IPS-15b (cell line): ENCODE measurements around the gene RAI1.

ENCODE experiments used
- H3K27me3 ChIP-seq: one replicate; pipeline ENCODE4 v1.6.1; 2013; ENCODE audit warnings: low read length; ENCODE audit not compliant: control insufficient read depth, insufficient read depth
- H3K36me3 ChIP-seq: one replicate; pipeline ENCODE4 v1.6.1; 2013; ENCODE audit warnings: low read length; ENCODE audit not compliant: control insufficient read depth, insufficient read depth
- H3K4me1 ChIP-seq: one replicate; pipeline ENCODE4 v1.6.1; 2013; ENCODE audit warnings: mild to moderate bottlenecking, low read length; ENCODE audit not compliant: control insufficient read depth, insufficient read depth
- H3K4me3 ChIP-seq: one replicate; pipeline ENCODE4 v1.5.1; 2013; ENCODE audit warnings: low read depth, low read length
- H3K9ac ChIP-seq: one replicate; pipeline ENCODE4 v1.6.1; 2013; ENCODE audit warnings: low read depth, mild to moderate bottlenecking, low read length
- H3K9me3 ChIP-seq: one replicate; pipeline ENCODE4 v1.6.1; 2013; ENCODE audit warnings: mild to moderate bottlenecking, low read length; ENCODE audit not compliant: control insufficient read depth, insufficient read depth

Gene RAI1

DNA sequence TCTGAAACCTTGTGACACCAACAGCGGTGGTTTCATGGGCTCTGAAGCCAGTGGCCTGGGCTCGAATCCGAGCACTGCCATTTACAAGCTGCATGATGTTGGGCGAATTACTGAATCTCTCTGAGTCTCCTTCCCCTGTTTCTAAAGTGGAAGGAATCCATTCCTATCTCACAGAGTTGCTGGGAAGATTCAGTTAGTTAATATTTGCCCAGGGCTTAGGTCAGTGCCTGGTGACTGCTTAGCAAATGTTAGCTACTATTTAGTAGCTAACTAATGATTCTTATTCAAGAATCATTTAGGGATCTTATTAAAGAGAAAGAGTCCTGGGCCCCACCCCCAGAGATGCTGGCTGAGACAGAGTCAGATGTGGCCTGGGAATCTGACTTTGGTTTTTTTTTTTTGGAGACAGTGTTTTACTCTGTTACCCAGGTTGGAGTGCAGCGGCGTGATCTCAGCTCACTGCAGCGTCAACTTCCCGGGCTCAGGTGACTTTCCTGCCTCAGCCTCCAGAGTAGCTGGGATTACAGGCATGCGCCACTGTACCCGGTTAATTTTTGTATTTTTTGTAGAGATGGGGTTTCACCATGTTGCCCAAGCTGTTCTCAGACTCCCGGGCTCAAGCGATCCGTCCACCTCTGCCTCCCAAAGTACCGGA lies 33.6 kb upstream of the RAI1 start:
- Histone ChIP-seq H3K4me1 (no peaks in the 10 kb centered on the region), H3K36me3 (no peaks in the 10 kb centered on the region), H3K9ac (no peak overlapping the region), H3K9me3 (no peaks in the 10 kb centered on the region), H3K27me3 (no peaks in the 10 kb centered on the region), H3K4me3 (no peak overlapping the region)

DNA sequence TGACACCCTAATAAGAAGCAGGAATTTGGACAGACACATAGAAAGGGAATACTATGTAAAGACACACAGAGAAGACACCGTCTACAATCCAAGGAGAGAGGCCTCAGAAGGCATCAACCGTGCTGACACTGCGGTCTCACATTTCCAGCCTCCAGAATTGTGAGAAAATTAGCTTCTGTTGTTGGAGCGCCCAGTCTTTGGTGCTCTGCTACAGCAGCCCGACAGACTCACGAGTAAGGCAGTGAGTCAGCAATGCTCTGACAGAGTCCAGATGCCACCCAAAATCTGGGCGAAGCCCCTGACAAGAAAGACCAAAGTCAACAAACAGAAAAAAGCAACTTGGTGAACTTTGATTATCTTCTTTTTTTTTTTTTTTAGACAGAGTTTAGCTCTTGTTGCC lies 32.5 kb upstream of the RAI1 start:
- Histone ChIP-seq H3K9ac (no peak overlapping the region), H3K4me3 (no peak overlapping the region), H3K36me3 (no peaks in the 10 kb centered on the region), H3K9me3 (no peaks in the 10 kb centered on the region), H3K27me3 (no peaks in the 10 kb centered on the region), H3K4me1 (no peaks in the 10 kb centered on the region)

DNA sequence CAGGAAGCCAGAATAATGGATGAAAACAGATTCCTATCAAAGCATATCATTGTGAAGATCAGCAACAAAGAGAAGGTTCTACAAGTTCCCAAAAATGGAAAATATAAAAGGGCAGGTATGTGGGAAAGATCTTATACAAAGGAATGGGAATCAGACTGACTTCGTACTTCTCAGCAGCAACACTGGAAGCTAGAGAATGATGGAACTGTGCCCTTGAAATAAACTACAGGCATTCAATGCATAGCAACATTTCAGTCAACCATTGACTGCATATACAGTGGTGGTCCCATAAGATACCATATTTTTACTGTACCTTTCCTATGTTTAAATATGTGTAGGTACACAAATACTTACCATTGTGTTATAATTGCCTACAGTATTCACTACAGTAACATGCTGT lies 30.3 kb upstream of the RAI1 start:
- Histone ChIP-seq H3K4me1 (no peaks in the 10 kb centered on the region), H3K27me3 (no peaks in the 10 kb centered on the region), H3K9ac (no peak overlapping the region), H3K9me3 (no peaks in the 10 kb centered on the region), H3K4me3 (no peak overlapping the region), H3K36me3 (no peaks in the 10 kb centered on the region)

DNA sequence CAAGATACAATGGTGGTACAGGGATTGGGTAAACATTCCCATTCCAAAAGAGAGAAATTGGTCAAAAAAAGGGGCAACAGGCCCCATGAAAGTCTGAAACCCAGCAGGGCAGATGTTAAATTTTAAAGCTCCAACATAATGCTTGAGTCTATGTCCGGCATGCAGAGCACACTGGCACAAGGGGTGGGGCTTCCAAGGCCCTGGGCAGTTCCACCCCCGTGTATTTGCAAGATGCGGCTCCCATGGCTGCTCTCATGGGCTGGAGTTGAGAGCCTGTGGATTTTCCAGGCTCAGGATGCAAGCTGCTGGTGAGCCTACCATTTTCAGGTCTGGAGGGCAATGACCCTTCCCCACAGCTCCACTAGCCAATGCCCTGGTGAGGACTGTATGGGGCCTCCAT lies 27.9 kb upstream of the RAI1 start:
- Histone ChIP-seq H3K4me3 (no peak overlapping the region), H3K9me3 (peaks cover 4% of the 10 kb centered on the region), H3K36me3 (no peaks in the 10 kb centered on the region), H3K4me1 (no peaks in the 10 kb centered on the region), H3K9ac (no peak overlapping the region), H3K27me3 (no peaks in the 10 kb centered on the region)

DNA sequence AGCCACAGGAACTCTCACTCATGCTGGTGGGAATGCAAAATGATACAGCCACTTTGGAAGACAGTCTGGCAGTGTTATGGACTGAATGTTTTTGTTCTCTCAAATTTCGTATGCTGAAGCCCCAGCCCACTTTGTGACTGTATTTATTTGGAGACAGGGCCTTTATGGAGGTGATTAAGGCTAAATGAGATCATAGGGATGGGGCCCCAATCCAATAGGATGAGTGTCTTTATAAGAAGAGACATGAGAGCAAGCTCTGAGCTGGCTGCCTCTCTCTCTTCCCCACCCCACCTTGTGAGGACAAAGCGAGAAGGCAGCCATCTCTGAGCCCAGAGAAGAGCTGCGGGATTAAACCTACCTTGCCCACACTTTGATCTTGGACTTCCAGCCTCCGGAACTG lies 21.9 kb upstream of the RAI1 start:
- Histone ChIP-seq H3K36me3 (no peaks in the 10 kb centered on the region), H3K9ac (no peak overlapping the region), H3K9me3 (peaks cover 4% of the 10 kb centered on the region), H3K4me3 (no peak overlapping the region), H3K27me3 (no peaks in the 10 kb centered on the region), H3K4me1 (peaks cover 3% of the 10 kb centered on the region)

DNA sequence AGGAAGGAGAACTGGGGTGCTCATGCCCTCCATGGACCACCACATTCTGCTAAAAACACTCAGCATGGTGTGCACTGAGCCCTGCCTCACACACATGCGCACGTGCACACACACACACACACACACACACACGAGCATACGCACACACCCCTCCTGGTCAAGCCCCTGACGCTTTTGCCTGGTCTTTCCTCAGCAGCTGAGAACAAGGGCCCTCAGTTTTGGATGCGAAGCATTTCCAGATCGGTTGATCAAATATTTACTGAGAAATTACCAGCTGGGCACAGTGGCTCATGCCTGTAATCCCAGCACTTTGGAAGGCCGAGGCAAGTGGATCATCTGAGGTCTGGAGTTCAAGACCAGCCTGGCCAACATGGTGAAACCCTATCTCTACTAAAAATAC lies 20.1 kb upstream of the RAI1 start:
- H3K9me3 ChIP-seq: peaks cover 4% of the 10 kb centered on the region
- no peaks in the 10 kb centered on the region for H3K36me3 ChIP-seq
- H3K9ac ChIP-seq: no peak overlapping the region
- H3K27me3 ChIP-seq: no peaks in the 10 kb centered on the region
- peaks cover 3% of the 10 kb centered on the region for H3K4me1 ChIP-seq
- no peak overlapping the region for H3K4me3 ChIP-seq

DNA sequence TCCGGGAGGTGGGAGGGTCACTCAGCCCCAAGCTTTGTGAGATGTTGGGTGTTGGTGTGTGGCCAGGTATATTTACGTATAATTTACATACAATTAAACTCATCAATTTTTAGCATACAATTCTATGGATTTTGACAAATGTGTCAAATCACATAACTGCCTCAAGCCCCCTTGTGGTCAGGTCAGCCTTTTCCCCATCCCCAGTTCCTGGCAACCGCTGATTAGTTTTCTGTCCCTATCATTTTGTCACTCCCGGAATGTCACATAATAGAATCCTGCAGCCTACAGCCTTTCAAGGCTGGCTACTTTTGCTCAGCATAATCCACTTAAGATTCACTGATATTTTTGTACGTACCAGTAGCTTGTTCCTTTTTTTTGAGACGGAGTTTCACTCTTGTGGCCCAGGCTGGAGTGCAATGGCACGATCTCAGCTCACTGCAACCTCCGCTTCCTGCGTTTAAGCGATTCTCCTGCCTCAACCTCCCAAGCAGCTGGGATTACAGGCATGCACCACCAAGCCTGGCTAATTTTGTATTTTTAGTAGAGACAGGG lies 19.3 kb upstream of the RAI1 start:
- no peak overlapping the region for H3K9ac ChIP-seq
- H3K9me3 ChIP-seq: peaks cover 4% of the 10 kb centered on the region
- H3K27me3 ChIP-seq: no peaks in the 10 kb centered on the region
- no peaks in the 10 kb centered on the region for H3K36me3 ChIP-seq
- H3K4me3 ChIP-seq: no peak overlapping the region
- H3K4me1 ChIP-seq: peaks cover 3% of the 10 kb centered on the region

DNA sequence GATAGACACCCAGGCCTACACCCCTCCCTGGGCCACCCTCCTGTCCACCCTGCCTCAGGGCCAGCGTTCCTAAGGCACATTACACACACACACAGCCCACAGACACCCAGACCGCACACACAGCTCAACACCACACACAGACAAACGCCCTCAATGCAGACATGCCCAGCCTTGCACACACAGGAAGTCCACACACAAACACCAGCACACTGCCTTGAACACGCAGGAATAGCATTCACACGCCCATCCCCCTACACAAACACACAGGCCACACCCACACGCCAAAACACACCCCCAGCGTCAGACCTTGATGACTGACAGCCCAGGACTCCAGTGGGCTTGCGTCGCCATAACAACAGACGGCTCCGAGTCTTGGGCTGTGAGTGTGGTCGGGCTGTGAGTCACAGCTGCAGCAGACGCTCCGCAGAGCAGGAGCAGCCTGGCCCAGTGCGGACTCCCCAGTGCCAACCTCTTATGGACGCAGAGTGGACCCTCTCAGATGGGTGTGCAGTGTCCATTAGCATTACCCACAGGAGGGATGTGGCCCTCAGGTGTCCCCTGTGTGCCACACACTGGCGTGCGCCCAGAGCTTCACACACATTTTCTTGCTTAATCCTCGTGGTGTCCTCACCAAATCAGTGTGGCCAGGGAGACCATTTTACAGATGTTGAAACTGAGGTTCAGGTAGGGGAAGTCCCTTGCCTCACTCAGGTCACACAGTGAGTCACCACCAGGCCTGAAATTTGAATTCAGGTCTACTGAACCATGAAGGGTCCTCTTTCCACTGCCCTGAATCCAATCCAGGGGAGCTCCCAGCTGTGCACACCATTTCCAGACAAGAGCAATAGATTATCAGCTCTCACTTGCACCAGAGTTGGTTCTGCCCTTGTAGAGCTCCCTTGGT lies 17.8 kb upstream of the RAI1 start:
- H3K9me3 ChIP-seq: no peaks in the 10 kb centered on the region
- no peak overlapping the region for H3K9ac ChIP-seq
- peaks cover 2% of the 10 kb centered on the region for H3K27me3 ChIP-seq
- no peaks in the 10 kb centered on the region for H3K36me3 ChIP-seq
- H3K4me1 ChIP-seq: peaks cover 3% of the 10 kb centered on the region
- H3K4me3 ChIP-seq: no peak overlapping the region

DNA sequence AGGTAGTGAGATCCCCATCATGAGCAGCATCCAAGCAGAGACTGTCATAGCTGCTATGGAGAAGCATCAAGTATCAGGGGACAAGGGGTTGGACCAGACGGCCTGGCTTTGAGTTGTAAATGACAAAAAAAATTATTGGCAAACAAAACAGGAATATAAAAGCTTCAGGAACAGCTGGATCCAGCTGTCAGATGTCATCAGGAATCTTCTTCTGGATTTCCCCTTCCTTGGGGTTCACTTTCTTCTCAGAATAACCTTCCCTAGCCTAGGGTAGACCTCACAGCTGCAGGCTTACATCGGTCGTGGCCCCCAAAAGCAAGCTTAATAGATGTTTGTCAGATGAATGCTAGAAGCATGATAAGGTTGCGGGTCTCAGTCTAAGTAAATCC lies 17.2 kb upstream of the RAI1 start:
- Histone ChIP-seq H3K4me1 (peaks cover 3% of the 10 kb centered on the region), H3K9me3 (no peaks in the 10 kb centered on the region), H3K36me3 (no peaks in the 10 kb centered on the region), H3K9ac (no peak overlapping the region), H3K27me3 (peaks cover 2% of the 10 kb centered on the region), H3K4me3 (no peak overlapping the region)

DNA sequence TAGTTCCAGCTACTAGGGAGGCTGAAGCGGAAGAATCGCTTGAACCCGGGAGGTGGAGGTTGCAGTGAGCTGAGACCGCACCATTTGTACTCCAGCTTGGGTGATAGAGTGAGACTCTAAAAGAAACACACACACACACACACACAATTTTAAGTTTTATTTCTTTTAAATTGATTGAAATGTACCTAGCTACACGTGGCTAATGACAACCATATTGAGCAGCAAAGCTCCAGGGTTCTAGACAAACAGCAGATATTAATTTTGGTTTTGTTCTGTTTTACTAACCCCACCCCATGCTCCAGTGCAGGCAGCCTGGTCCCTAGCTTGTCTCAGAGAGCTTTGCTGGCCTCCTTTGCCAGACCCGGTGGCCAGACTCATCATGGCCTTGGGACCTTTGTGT lies 16.0 kb upstream of the RAI1 start:
- Histone ChIP-seq H3K9ac (no peak overlapping the region), H3K4me1 (peaks cover 3% of the 10 kb centered on the region), H3K9me3 (no peaks in the 10 kb centered on the region), H3K36me3 (no peaks in the 10 kb centered on the region), H3K27me3 (peaks cover 5% of the 10 kb centered on the region), H3K4me3 (no peak overlapping the region)

DNA sequence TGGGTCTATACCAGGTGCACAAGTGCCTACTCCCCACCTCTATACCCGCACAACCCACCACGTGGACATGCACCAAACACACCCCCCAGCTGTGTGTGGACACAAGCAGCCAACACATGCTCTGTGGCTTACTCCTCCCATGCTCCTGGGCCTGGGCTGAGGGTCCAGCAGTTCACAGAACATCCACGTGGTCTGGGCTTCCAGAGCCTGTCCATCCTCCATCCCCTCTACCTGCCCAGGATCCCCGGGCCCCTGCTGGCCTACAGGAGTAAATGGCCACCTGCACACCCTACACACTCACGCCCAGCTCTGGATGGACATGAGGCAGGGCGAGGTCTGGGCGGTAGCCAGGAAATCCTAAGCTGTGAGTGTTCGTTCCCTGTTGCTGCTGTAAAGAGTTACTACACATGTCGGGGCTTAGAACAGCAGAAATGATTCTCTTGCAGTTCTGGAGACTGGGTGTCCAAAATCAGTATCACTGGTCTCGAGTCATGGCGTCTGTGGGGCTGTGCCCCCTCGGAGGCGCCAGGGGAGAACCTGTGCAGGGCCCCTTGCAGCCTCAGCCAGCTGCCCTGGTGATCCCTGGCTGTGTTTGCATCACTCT lies 15.0 kb upstream of the RAI1 start:
- peaks cover 10% of the 10 kb centered on the region for H3K27me3 ChIP-seq
- no peak overlapping the region for H3K4me3 ChIP-seq
- no peaks in the 10 kb centered on the region for H3K36me3 ChIP-seq
- H3K4me1 ChIP-seq: peaks cover 3% of the 10 kb centered on the region
- H3K9ac ChIP-seq: no peak overlapping the region
- H3K9me3 ChIP-seq: no peaks in the 10 kb centered on the region
